ENCODE results near the gene PRKCA.
A peak's percentile ranks its signal among the peaks of the same experiment; 100 is the strongest.

The PRKCA gene

GRCh38 chr17:66727634-66728570 lies 425.5 kb downstream of the PRKCA start:
- DNase-seq = peak; percentile 64

- no peak for DNase-seq
Observed at GRCh38 chr17:66730461-66730923, 428.1 kb downstream of the PRKCA start.

- DNase-seq = no peak
Observed at GRCh38 chr17:66733759-66734158, 431.3 kb downstream of the PRKCA start.

DNA sequence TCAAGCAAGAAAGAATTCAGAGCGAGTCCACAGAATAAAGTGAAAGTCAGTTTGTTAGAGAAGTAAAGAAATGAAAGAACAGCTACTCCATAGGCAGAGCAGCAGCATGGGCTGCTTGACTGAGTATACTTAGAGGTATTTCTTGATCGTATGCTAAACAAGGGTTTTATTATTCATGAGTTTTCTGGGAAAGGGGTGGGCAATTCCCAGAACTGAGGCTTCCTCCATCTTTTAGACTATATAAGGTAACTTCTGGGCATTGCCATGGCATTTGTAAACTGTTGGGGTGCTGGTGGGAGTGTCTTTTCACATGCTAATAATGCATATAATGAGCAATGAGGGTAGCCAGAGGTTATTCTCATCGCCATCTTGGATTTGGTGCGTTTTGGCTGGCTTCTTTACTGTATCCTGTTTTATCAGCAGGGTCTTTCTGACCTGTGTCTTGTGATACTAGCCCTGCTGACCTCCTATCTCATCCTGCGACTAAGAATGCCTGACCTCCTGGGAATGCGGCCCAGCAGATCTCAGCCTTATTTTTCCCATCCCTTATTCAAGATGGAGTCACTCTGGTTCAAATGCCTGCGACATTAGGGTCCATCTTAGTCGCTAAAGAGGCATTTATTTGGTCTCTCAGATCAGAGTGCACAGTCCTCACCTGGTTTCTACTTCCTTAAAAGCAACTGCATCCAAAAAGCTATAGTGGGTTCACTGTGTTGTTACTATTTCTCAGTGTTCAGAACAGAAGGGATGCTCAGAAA lies 432.0 kb downstream of the PRKCA start:
- DNase-seq = no peak

- peak; percentile 50 for DNase-seq
Observed at GRCh38 chr17:66737524-66737923, 435.1 kb downstream of the PRKCA start.

GRCh38 chr17:66738301-66738700 lies 435.9 kb downstream of the PRKCA start:
- no peak for DNase-seq

DNA sequence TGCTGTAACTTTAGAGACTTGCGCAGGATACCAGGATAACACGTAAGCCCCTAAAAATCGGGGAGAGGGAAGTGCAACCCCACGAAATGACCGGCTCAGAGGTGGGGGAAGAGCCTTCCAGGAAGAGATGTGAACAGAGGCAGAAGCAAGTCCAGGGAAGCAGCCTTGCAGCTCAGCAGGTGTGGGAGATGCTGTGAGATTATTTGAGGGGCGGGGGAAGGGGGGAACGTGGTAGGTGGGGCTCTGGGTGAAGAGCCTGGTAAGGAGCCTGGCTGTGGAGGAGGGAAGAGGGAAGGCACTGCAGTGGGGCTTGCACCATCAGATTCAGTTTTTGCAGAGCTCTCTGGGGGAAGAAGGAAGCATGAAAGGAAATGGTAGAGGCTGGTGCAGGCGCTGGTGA lies 437.1 kb downstream of the PRKCA start:
- no peak for DNase-seq

GRCh38 chr17:66740226-66740625 lies 437.8 kb downstream of the PRKCA start:
- no peak for DNase-seq

DNA sequence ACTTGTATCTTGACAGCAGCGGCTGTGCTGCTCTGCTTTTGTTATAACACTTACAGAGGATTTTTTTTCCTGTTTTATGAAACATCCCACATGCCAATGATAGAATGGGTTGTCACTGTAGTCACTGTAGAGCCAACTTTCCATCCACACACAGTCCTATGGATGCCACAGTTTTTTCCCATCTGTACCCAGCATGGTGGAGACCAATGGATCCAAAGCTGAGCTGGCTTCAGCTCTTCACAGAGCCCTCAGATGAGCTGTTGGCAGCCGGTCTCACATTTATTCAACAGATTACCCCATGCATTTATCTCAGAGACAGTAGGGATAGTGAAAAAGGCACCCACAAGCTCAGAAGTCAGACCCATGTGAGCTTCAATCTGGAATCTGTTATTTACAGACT lies 441.1 kb downstream of the PRKCA start:
- DNase-seq = no peak

DNA sequence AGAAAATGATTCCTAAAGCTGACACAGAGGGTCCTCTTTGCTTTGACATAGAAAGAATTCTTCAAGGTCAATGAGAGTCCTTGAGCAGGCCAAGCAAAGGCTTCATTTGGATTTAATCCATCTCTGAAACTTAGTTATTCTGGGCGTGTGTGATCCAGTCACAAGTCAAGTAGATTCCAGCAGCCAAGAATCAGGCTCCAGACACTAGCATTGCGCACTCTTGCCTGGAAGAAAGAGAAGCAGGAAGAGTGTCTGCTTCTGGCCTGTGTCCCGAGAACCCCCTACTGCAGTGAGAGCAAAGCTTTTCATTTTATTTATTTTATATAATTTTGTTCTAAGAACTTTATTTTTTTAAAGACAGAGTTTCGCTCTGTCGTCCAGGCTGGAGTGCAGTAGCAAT lies 444.3 kb downstream of the PRKCA start:
- no peak for DNase-seq

DNA sequence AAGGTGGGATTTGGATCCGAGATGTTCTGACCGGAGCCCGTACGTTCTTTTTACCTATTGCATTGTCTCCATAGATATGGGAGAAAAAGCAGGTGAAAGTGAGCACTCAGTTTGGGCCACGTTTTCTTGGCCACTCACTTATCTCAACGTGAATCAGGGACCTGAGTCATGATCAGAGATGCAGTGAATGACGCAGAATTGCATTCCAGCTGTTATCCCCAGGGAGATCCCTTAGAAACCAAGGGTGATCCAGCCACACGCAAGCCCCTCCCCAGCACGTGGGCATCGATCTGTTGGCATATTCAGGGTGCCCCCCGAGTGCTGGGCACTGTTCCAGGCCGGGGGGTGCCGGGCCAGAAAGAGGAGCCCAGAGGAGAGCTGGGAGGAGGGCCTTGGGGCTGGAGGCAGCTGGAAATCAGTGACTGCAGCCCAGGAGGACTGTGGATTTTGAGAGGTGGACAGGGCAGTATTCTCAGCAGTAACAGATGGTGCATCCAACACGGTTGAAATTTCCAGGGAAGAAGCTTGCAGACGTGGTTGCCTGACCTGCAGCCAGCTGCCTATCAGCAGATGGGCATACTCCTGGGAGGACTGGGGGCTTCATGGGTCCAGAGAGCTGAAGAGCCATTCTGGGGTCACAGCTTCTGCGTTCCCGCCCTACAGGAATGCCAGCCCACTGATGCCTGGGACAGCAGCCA lies 445.3 kb downstream of the PRKCA start:
- DNase-seq = no peak

- no peak for DNase-seq
Observed at GRCh38 chr17:66748578-66748977, 446.2 kb downstream of the PRKCA start.

DNA sequence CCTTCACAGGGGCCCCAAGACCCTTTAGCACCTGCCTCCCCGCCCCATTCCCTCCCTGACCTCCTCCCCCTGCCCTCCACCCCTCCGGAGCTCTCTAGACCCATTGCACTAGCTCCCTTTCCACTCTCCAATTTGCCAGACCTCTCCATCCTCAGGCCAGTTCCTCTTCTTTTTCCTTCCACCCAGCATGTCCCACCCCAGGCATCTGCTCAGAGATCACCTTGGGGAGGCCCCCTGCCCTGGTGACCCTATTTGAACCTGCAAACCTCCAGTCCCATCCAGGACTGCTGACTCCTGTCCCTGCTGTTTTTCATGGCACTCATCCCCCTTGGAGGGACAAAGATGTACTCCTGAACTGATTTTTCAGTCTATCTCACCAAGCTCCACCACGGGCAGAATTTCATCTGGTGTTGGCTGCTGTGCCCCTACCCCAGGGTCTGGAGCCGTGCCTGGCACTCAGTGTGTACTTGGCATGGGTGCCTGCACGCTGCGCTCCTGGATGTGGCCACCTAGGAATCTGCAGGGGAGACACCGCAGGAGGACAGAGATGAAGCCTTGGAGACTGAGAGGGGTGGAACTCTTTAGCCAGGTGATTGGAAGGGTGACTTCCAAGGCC lies 446.9 kb downstream of the PRKCA start:
- no peak for DNase-seq

- DNase-seq = no peak
Observed at GRCh38 chr17:66750116-66750515, 447.7 kb downstream of the PRKCA start.

- DNase-seq = no peak
Observed at GRCh38 chr17:66750781-66751543, 448.5 kb downstream of the PRKCA start.

DNA sequence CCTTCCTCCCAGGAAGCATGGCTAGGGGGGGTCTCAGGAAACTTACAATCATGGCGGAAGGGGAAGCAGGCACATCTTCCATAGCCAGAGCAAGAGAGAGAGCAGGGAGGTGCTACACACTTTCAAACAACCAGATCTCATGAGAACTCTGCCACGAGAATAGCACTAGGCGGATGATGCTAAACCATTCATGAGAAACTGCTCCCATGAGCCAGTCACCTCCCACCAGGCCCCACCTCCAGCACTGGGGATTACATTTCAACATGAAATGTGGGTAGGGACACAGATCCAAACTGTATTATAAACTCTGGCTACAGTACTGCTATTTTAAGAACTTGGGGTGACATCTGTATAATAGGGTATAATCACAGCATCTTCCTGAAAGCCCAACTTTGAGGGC lies 449.4 kb downstream of the PRKCA start:
- no peak for DNase-seq

DNA sequence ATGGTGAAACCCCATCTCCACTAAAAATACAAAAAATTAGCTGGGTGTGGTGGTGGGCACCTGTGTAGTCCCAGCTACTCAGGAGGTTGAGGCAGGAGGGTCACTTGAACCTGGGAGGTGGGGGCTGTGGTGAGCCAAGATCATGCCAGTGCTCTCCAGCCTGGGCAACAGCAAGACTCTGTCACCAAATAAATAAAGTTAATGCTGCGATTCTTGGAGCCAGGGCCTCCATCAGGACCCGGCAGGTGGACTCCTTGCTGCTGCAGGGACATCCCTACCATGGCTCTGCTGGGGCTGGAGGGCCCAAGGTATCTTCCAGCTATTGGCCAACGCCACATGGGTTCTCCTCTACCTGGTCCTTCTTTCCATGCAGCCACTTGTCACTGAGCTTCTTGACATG lies 450.0 kb downstream of the PRKCA start:
- DNase-seq = no peak

DNA sequence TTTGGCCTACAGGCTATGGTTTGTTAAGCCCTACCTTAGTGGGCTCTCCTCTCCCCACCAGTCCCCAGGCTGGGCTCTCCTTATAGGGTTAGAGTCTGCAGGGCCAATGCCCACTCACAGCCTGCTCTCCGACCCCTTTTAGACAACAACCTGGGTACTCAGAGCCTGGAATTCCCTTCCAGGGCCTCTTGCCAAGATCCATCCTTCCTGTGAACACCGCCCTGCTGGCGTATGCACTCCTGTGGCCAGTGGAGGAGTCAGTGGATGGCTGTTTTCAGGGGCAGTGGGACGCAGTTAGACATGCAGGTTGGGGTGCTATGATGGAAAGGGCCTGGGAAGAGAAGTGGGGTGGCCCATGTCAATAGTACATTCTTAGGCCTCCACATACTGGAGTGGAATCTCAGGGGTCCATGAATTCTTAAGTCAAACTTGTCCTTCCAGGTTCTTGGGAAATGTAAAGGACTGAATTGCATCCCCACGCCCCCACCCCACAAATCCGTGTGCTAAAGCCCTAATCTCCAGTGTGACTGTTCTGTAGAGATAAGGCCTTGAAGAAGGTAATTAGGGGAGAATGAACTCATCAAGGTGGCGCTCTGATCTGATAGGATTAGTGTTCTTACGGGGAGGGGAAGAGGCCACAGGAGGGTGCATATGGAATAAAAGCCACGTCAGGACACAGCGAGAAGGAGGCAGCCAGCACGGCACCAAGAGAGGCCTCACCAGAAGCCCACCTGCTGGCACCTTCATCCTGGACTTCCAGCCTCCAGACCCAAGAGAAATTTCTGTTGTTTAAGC lies 450.9 kb downstream of the PRKCA start:
- no peak for DNase-seq

GRCh38 chr17:66755101-66755943 lies 452.9 kb downstream of the PRKCA start:
- DNase-seq = no peak

- no peak for DNase-seq
Observed at GRCh38 chr17:66755944-66756290, 453.5 kb downstream of the PRKCA start.
